Smooth muscle cell (in vitro differentiated cells): Measurements from ENCODE around the gene APLN. TPM values are rescaled to one million over a fixed set of nuclear protein-coding genes. Genes with fewer than 3 reads are reported as not detected.

Experiments
- DNase-seq: peaks from one replicate; lab custom pipeline; 2025; ENCODE audit not compliant: unreplicated experiment; lab: John Stamatoyannopoulos, UW
- H2AFZ ChIP-seq: fragments of 200-600 bp; sonication (generic); 2 replicates; pipeline ENCODE4 v1.6.0; 2016; ENCODE audit warnings: antibody characterized with exemption, low read depth, mild to moderate bottlenecking
- H3F3A ChIP-seq: fragments of 200-600 bp; sonication (generic); 2 replicates; pipeline ENCODE4 v1.6.0; 2017; ENCODE audit warnings: antibody characterized with exemption, low read depth
- H3K27ac ChIP-seq: fragments of 200-600 bp; sonication (generic); 2 replicates; pipeline ENCODE4 v1.5.1; 2016; ENCODE audit warnings: low read depth, mild to moderate bottlenecking
- H3K27me3 ChIP-seq: fragments of 200-600 bp; sonication (generic); 2 replicates; pipeline ENCODE4 v1.6.1; 2016; ENCODE audit warnings: low read depth, mild to moderate bottlenecking
- H3K36me3 ChIP-seq: fragments of 200-600 bp; sonication (generic); 2 replicates; pipeline ENCODE4 v1.5.1; 2016; ENCODE audit warnings: low read depth
- H3K4me1 ChIP-seq: fragments of 200-600 bp; sonication (generic); 2 replicates; pipeline ENCODE4 v1.5.1; 2016; ENCODE audit warnings: low read depth
- H3K4me2 ChIP-seq: fragments of 200-600 bp; sonication (generic); 2 replicates; pipeline ENCODE4 v1.6.0; 2016; ENCODE audit warnings: mild to moderate bottlenecking
- H3K4me3 ChIP-seq: fragments of 200-600 bp; sonication (generic); 2 replicates; pipeline ENCODE4 v1.5.1; 2016; ENCODE audit warnings: mild to moderate bottlenecking
- H3K79me2 ChIP-seq: fragments of 200-600 bp; sonication (generic); 2 replicates; pipeline ENCODE4 v1.6.0; 2016; ENCODE audit warnings: low read depth, mild to moderate bottlenecking
- H3K9ac ChIP-seq: fragments of 200-600 bp; sonication (generic); 2 replicates; pipeline ENCODE4 v1.6.0; 2016; ENCODE audit warnings: low read depth
- H3K9me3 ChIP-seq: fragments of 200-600 bp; sonication (generic); replicated peaks from 2 replicates; pipeline ENCODE4 v1.5.1; 2016; ENCODE audit warnings: low read depth
- H4K20me1 ChIP-seq: fragments of 200-600 bp; sonication (generic); 2 replicates; pipeline ENCODE4 v1.6.0; 2016; ENCODE audit warnings: low read depth
- CTCF ChIP-seq: fragments of 200-600 bp; sonication (generic); IDR thresholded peaks from 2 replicates; pipeline ENCODE4 v1.5.1; 2017; ENCODE audit warnings: borderline replicate concordance, mild to moderate bottlenecking, antibody characterized with exemption; ENCODE audit not compliant: insufficient read depth, poor library complexity, severe bottlenecking
- WGBS: methylation state at CpG from one replicate; pipeline ENCODE4 v1.1.7; 2016; ENCODE audit warnings: low lambda C conversion rate; 5-methylcytosine and 5-hydroxymethylcytosine counted together
- polyA plus RNA-seq: library from polyadenylated mRNA; unstranded; fragments of >200 nt; fragmentation: Nextera tagmentation; extraction: Ambion mirVana; gene quantifications from 2 replicates; pipeline ENCODE4 v1.2.1, GENCODE V29; 2016
- total RNA-seq: library from RNA; depleted of rRNA; stranded (reverse); fragments of >200 nt; gene quantifications from 2 replicates; pipeline ENCODE4 v1.2.3, GENCODE V29; 2014

Gene APLN
- total and polyA plus RNA-seq, 2 experiments from 2014 or later: 0.04 to 0.78 TPM

DNA sequence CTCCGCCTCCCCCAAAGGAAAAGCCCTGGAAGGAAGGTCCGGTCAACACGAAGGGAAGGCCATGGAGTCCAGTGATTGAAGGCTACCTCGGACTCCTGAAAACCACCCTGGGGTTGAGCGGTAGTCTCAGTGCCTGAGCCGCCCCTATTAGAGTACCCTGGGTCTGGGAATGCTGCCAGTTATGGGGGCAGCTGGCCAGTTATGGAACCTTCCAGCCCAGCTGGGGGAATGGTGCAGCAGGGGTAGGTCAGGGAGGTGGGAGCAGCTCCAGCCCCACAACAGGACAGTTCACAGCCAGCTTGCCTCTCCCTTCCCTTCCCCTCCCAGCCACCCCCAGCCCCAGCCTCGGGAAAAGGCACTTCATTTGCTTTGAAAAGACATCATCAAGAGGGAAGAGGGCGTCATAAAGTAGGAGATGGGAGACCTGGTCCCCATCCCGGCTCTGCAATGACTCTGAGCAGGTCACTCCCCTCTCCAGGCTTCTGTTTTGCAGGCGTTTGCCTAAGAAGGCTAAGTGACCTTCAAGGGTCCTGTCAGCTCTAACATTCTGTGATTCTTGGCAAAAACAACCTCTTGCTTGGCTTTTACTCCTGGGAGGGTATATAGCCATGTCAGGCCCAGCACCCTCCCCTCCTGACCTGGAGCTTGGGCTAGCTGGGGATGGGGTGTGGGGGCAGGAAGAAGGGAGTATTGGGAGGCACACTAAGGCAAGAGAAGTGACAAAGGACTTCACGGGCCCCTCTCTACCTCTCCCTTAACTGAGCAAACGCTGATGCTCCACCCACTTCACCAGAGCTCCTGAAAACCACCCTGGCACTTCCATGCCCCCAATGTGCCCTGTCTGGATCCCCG lies 8.0 kb downstream of the APLN start:
- Histone ChIP-seq H3K27ac (no peak overlapping the region), H3K9me3 (no peaks in the 10 kb centered on the region), H3K4me1 (no peaks in the 10 kb centered on the region), H3K27me3 (no peaks in the 10 kb centered on the region), H3K4me3 (no peak overlapping the region), H3K9ac (no peak overlapping the region), H3F3A (no peaks in the 10 kb centered on the region), H2AFZ (no peak overlapping the region), H3K36me3 (no peaks in the 10 kb centered on the region), H3K4me2 (no peak overlapping the region), H3K79me2 (no peaks in the 10 kb centered on the region), H4K20me1 (no peaks in the 10 kb centered on the region)
- no peak for DNase-seq
- WGBS: 79% methylated on average over 13 of the region's 13 CpGs
- TF ChIP-seq CTCF: no peak

DNA sequence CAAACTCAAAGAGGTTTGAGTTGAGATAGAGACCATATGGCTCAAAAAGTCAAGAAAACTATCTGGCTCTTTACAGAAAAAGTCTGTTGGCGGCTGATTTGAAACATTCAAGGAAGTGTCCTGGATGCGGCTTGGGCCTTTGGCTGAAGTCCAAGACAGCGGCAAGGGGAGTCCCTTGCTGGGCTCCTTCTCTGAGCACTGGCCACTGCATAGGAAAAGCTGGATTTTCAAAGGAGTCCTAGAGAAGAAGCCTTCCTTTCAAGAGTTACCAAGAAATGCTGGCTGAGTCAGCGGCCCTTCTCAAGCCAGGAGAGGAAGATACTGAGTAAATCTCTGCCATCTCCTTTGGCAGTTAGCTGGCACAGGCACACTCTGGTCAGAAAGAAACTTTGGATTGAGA lies 12.1 kb downstream of the APLN start:
- H3K27me3 ChIP-seq: no peaks in the 10 kb centered on the region
- H3K4me3 ChIP-seq: no peak overlapping the region
- TF ChIP-seq CTCF: no peak
- H4K20me1 ChIP-seq: no peaks in the 10 kb centered on the region
- H3K79me2 ChIP-seq: no peaks in the 10 kb centered on the region
- no peak for DNase-seq
- H3K9ac ChIP-seq: no peak overlapping the region
- H3K4me1 ChIP-seq: no peaks in the 10 kb centered on the region
- H3K36me3 ChIP-seq: no peaks in the 10 kb centered on the region
- H3K27ac ChIP-seq: no peak overlapping the region
- WGBS: 76% methylated on average over 4 of the region's 4 CpGs
- H2AFZ ChIP-seq: no peak overlapping the region
- no peaks in the 10 kb centered on the region for H3F3A ChIP-seq
- no peaks in the 10 kb centered on the region for H3K9me3 ChIP-seq
- no peak overlapping the region for H3K4me2 ChIP-seq

GRCh38 chrX:129641941-129642340 lies 12.8 kb downstream of the APLN start:
- H3K27ac ChIP-seq: no peak overlapping the region
- H3K4me2 ChIP-seq: no peak overlapping the region
- H3K27me3 ChIP-seq: no peaks in the 10 kb centered on the region
- H3F3A ChIP-seq: no peaks in the 10 kb centered on the region
- WGBS: 84% methylated on average over 3 of the region's 3 CpGs
- no peak overlapping the region for H3K4me3 ChIP-seq
- no peaks in the 10 kb centered on the region for H3K36me3 ChIP-seq
- no peaks in the 10 kb centered on the region for H3K4me1 ChIP-seq
- H3K79me2 ChIP-seq: no peaks in the 10 kb centered on the region
- H3K9ac ChIP-seq: no peak overlapping the region
- TF ChIP-seq CTCF: no peak
- H4K20me1 ChIP-seq: no peaks in the 10 kb centered on the region
- no peak for DNase-seq
- no peaks in the 10 kb centered on the region for H3K9me3 ChIP-seq
- H2AFZ ChIP-seq: no peak overlapping the region

GRCh38 chrX:129641469-129641868 lies 13.3 kb downstream of the APLN start:
- H3F3A ChIP-seq: no peaks in the 10 kb centered on the region
- no peak overlapping the region for H3K27ac ChIP-seq
- H3K4me1 ChIP-seq: no peaks in the 10 kb centered on the region
- H3K36me3 ChIP-seq: no peaks in the 10 kb centered on the region
- no peaks in the 10 kb centered on the region for H3K27me3 ChIP-seq
- H2AFZ ChIP-seq: no peak overlapping the region
- 74% methylated on average over 3 of the region's 3 CpGs for WGBS
- H3K4me3 ChIP-seq: no peak overlapping the region
- no peak overlapping the region for H3K4me2 ChIP-seq
- H4K20me1 ChIP-seq: no peaks in the 10 kb centered on the region
- TF ChIP-seq CTCF: no peak
- H3K9ac ChIP-seq: no peak overlapping the region
- no peaks in the 10 kb centered on the region for H3K9me3 ChIP-seq
- DNase-seq: no peak
- H3K79me2 ChIP-seq: no peaks in the 10 kb centered on the region
